ENCODE results near the gene EVX1.

GRCh38 chr7:27214239-27214950, 28.2 kb upstream of the EVX1 start:
- TF ChIP-seq CTCF (IDR thresholded peaks at IDR 0.05; ENCODE audit: low read length) = no peak
- TF ChIP-seq EZH2 (IDR thresholded peaks at IDR 0.05; ENCODE audit: borderline replicate concordance, low read length) = no peak
